Ovary (tissue), 3 donors: ENCODE results near the gene SUPT20H.

ENCODE experiments used
- POLR2A ChIP-seq: fragments of 450-650 bp; IDR thresholded peaks from one replicate; pipeline ENCODE4 v1.6.1; 2017; ENCODE audit warnings: antibody characterized with exemption, mild to moderate bottlenecking, moderate library complexity
- TF ChIP-seq, protein P1 (sequence below), 3 donors: fragments of 450-650 bp in 2 of 3; fragments of 200-600 bp in 1 of 3; IDR thresholded peaks; one replicate each; pipeline versions ENCODE4 v1.5.1 to v1.8.0; 2016 to 2022; ENCODE audit warnings: antibody characterized with exemption in 3 of 3, mild to moderate bottlenecking in 1 of 3
- donor health status: DM: no; HTN: no; CAD: no.

DNA sequence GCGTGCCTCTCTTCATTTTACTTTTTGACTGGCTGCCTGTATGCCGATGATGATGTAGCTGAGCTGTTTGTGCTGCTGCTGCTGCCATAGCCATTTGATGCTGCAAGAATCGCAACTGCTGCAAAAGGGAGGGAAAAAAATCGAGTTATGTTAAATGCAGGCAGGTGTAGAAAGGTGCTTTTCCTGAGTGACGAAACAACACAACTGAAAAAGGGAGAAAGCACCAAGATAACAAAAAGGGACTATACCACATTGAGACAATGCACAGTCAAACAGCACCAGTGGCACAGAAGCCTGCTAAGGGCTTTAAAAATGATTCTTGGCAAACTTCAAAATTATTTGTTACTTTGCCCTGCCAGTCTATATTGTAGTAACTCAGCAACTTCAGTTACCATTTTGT, 49.8 kb downstream of the SUPT20H start:
- TF ChIP-seq, protein P1, sequence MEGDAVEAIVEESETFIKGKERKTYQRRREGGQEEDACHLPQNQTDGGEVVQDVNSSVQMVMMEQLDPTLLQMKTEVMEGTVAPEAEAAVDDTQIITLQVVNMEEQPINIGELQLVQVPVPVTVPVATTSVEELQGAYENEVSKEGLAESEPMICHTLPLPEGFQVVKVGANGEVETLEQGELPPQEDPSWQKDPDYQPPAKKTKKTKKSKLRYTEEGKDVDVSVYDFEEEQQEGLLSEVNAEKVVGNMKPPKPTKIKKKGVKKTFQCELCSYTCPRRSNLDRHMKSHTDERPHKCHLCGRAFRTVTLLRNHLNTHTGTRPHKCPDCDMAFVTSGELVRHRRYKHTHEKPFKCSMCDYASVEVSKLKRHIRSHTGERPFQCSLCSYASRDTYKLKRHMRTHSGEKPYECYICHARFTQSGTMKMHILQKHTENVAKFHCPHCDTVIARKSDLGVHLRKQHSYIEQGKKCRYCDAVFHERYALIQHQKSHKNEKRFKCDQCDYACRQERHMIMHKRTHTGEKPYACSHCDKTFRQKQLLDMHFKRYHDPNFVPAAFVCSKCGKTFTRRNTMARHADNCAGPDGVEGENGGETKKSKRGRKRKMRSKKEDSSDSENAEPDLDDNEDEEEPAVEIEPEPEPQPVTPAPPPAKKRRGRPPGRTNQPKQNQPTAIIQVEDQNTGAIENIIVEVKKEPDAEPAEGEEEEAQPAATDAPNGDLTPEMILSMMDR (IDR thresholded peaks at IDR 0.05) = no peak
- TF ChIP-seq POLR2A = no peak
